H9 (cell line): Measurements from ENCODE around the gene FLG. TPM values are rescaled to one million over a fixed set of nuclear protein-coding genes. Genes with fewer than 3 reads are reported as not detected.
"Not testable (repeated sequence)": the region's sequence is repeated elsewhere in the genome, so short reads cannot be mapped to it uniquely, and the experiment has no call there.

Source experiments
- DNase-seq: peaks from one replicate; pipeline ENCODE4 v3.0.0-alpha.2; 2017
- H2AFZ ChIP-seq: one replicate; pipeline ENCODE4 v1.6.1; 2013; ENCODE audit warnings: mild to moderate bottlenecking, low read length, control low read depth, moderate library complexity
- H2AK5ac ChIP-seq: 2 replicates; pipeline ENCODE4 v1.6.1; 2013; ENCODE audit warnings: low read length, control low read depth, mixed read lengths; ENCODE audit not compliant: insufficient read length
- H2BK120ac ChIP-seq: one replicate; pipeline ENCODE4 v1.6.1; 2013; ENCODE audit warnings: low read depth, mild to moderate bottlenecking, low read length, control low read depth, inconsistent platforms; ENCODE audit not compliant: poor library complexity, severe bottlenecking
- H2BK12ac ChIP-seq: 2 replicates; pipeline ENCODE4 v1.6.1; 2013; ENCODE audit warnings: low read length, control low read depth, mixed read lengths, low read depth; ENCODE audit not compliant: insufficient read length
- H2BK15ac ChIP-seq: 2 replicates; pipeline ENCODE4 v1.6.1; 2013; ENCODE audit warnings: low read depth, low read length, control low read depth
- H2BK20ac ChIP-seq: one replicate; pipeline ENCODE4 v1.6.1; 2013; ENCODE audit warnings: low read depth, mild to moderate bottlenecking, low read length, control low read depth, inconsistent platforms; ENCODE audit not compliant: poor library complexity, severe bottlenecking
- H2BK5ac ChIP-seq: 2 replicates; pipeline ENCODE4 v1.6.1; 2013; ENCODE audit warnings: low read length, control low read depth, mixed read lengths; ENCODE audit not compliant: insufficient read length
- H3K14ac ChIP-seq: 2 replicates; pipeline ENCODE4 v1.6.1; 2013; ENCODE audit warnings: low read length, control low read depth; ENCODE audit not compliant: insufficient read depth
- H3K18ac ChIP-seq: 2 replicates; pipeline ENCODE4 v1.6.1; 2013; ENCODE audit warnings: low read depth, mild to moderate bottlenecking, mixed read lengths, low read length, control low read depth; ENCODE audit not compliant: insufficient read length
- H3K23ac ChIP-seq: 2 replicates; pipeline ENCODE4 v1.6.1; 2013; ENCODE audit warnings: low read length, control low read depth, mixed read lengths, low read depth; ENCODE audit not compliant: insufficient read length
- H3K23me2 ChIP-seq: 2 replicates; pipeline ENCODE4 v1.6.1; 2013; ENCODE audit warnings: low read depth, mild to moderate bottlenecking, mixed read lengths, low read length, control low read depth; ENCODE audit not compliant: insufficient read length, poor library complexity, severe bottlenecking
- H3K27ac ChIP-seq: 2 replicates; pipeline ENCODE4 v1.5.1; 2013; ENCODE audit warnings: low read length, control low read depth, mixed read lengths, low read depth; ENCODE audit not compliant: insufficient read length
- H3K27me3 ChIP-seq: 2 replicates; pipeline ENCODE4 v1.6.1; 2013; ENCODE audit warnings: low read length, control low read depth, inconsistent platforms; ENCODE audit not compliant: insufficient read depth
- H3K4ac ChIP-seq: 2 replicates; pipeline ENCODE4 v1.6.1; 2013; ENCODE audit warnings: low read depth, mild to moderate bottlenecking, control low read depth, inconsistent platforms, low read length, moderate library complexity
- H3K4me1 ChIP-seq: 2 replicates; pipeline ENCODE4 v1.6.1; 2013; ENCODE audit warnings: low read length, control low read depth, inconsistent platforms; ENCODE audit not compliant: insufficient read depth
- H3K4me2 ChIP-seq: 2 replicates; pipeline ENCODE4 v1.6.1; 2013; ENCODE audit warnings: low read length, control low read depth, mixed read lengths; ENCODE audit not compliant: insufficient read length, insufficient read depth
- H3K56ac ChIP-seq: 2 replicates; pipeline ENCODE4 v1.6.1; 2013; ENCODE audit warnings: low read depth, mild to moderate bottlenecking, mixed read lengths, low read length, control low read depth; ENCODE audit not compliant: insufficient read length
- H3K79me1 ChIP-seq: 2 replicates; pipeline ENCODE4 v1.6.1; 2013; ENCODE audit warnings: low read depth, mild to moderate bottlenecking, moderate library complexity, low read length, control low read depth, inconsistent platforms; ENCODE audit not compliant: insufficient read depth, poor library complexity, severe bottlenecking
- H3K79me2 ChIP-seq: 2 replicates; pipeline ENCODE4 v1.6.1; 2013; ENCODE audit warnings: low read length, control low read depth, inconsistent platforms; ENCODE audit not compliant: insufficient read depth
- H3K9ac ChIP-seq: 2 replicates; pipeline ENCODE4 v1.6.1; 2013; ENCODE audit warnings: low read length, control low read depth, mixed read lengths; ENCODE audit not compliant: insufficient read length; ENCODE audit errors: extremely low read depth
- H3K9me3 ChIP-seq: one replicate; pipeline ENCODE4 v1.6.1; 2013; ENCODE audit warnings: low read depth, low read length, inconsistent platforms; ENCODE audit not compliant: control insufficient read depth
- H3T11ph ChIP-seq: one replicate; pipeline ENCODE4 v1.6.1; 2013; ENCODE audit warnings: mild to moderate bottlenecking, low read length, control low read depth, inconsistent platforms
- H4K20me1 ChIP-seq: one replicate; pipeline ENCODE4 v1.6.1; 2013; ENCODE audit not compliant: control insufficient read depth, insufficient read length, insufficient read depth
- H4K5ac ChIP-seq: 2 replicates; pipeline ENCODE4 v1.6.1; 2013; ENCODE audit warnings: low read depth, mild to moderate bottlenecking, mixed read lengths, low read length, control low read depth; ENCODE audit not compliant: insufficient read length
- H4K8ac ChIP-seq: replicated peaks from 2 replicates; pipeline ENCODE4 v1.6.1; 2013; ENCODE audit warnings: low read length, control low read depth, mixed read lengths, low read depth; ENCODE audit not compliant: insufficient read length
- H4K91ac ChIP-seq: 2 replicates; pipeline ENCODE4 v1.6.1; 2013; ENCODE audit warnings: low read depth, mild to moderate bottlenecking, moderate library complexity, mixed read lengths, low read length, control low read depth; ENCODE audit not compliant: insufficient read length
- H3K27ac Mint-ChIP-seq, 3 experiments: 2 replicates in 2 of 3; 3 replicates in 1 of 3; pipeline ENCODE4 v1.8.0; 2020 to 2021; ENCODE audit warnings: mixed read lengths in 3 of 3, mild to moderate bottlenecking in 1 of 3, moderate library complexity in 1 of 3
- H3K27me3 Mint-ChIP-seq: 2 replicates; pipeline ENCODE4 v1.8.0; 2021; ENCODE audit warnings: low read depth, mild to moderate bottlenecking, moderate library complexity, mixed read lengths
- H3K36me3 Mint-ChIP-seq, 3 experiments: 2 replicates in 2 of 3; 3 replicates in 1 of 3; pipeline ENCODE4 v1.8.0; 2020 to 2021; ENCODE audit warnings: low read depth in 3 of 3, mixed read lengths in 3 of 3; ENCODE audit not compliant: insufficient read depth in 1 of 3
- H3K4me1 Mint-ChIP-seq, 2 experiments: 2 replicates each; pipeline ENCODE4 v1.8.0; 2020; ENCODE audit warnings: mixed read lengths in 2 of 2
- H3K4me3 Mint-ChIP-seq, 2 experiments: 2 replicates in 1 of 2; 3 replicates in 1 of 2; pipeline ENCODE4 v1.8.0; 2020 to 2021; ENCODE audit warnings: mild to moderate bottlenecking in 2 of 2, mixed read lengths in 2 of 2, moderate library complexity in 1 of 2
- H3K9me3 Mint-ChIP-seq, 2 experiments: 2 replicates in 1 of 2; 3 replicates in 1 of 2; pipeline ENCODE4 v1.8.0; 2020; ENCODE audit warnings: mild to moderate bottlenecking in 2 of 2, mixed read lengths in 2 of 2, moderate library complexity in 1 of 2
- WGBS: extraction: QIAGEN DNeasy Blood & Tissue Kit; methylation state at CpG from one replicate; pipeline ENCODE4 v1.1.7; 2013; ENCODE audit warnings: missing lambda C conversion rate, low lambda C conversion rate, mixed read lengths; ENCODE audit not compliant: insufficient read length; ENCODE audit errors: extremely low coverage; 5-methylcytosine and 5-hydroxymethylcytosine counted together
- total RNA-seq: library from RNA; stranded (reverse); gene quantifications from 2 replicates; pipeline ENCODE4 v1.2.1, GENCODE V29; 2021

Gene FLG
- total RNA-seq, 1 experiment from 2014 or later: not detected

GRCh38 chr1:152303139-152303872 is 21.7 kb downstream of the FLG start:
- not testable (repeated sequence) for H4K5ac ChIP-seq, H3K79me1 ChIP-seq, H2AK5ac ChIP-seq, H3K79me2 ChIP-seq, H4K20me1 ChIP-seq, H3K27me3 Mint-ChIP-seq, H3K4me3 Mint-ChIP-seq, H2BK120ac ChIP-seq, H3K27ac Mint-ChIP-seq, H2BK5ac ChIP-seq, H3K56ac ChIP-seq, H3K4me2 ChIP-seq, H3K18ac ChIP-seq, H3K27me3 ChIP-seq, H4K91ac ChIP-seq, H3K4me1 Mint-ChIP-seq, H2BK15ac ChIP-seq, H3K23me2 ChIP-seq, H3K4ac ChIP-seq, H3K14ac ChIP-seq, H2BK20ac ChIP-seq, H3K9ac ChIP-seq, H2BK12ac ChIP-seq, H3K23ac ChIP-seq, H3K27ac ChIP-seq, H3T11ph ChIP-seq, H4K8ac ChIP-seq, H3K4me1 ChIP-seq, DNase-seq, H2AFZ ChIP-seq
- WGBS: no CpG with 5 or more reads among the region's 25 CpGs
- H3K9me3 Mint-ChIP-seq: peaks cover 89 to 91% of the 10 kb centered on the region in 2 experiments
- peaks cover 60% of the 10 kb centered on the region for H3K9me3 ChIP-seq
- H3K36me3 Mint-ChIP-seq: peaks cover 16 to 44% (median 19%) of the 10 kb centered on the region in 3 experiments

- peaks cover 75 to 85% of the 10 kb centered on the region in 2 experiments for H3K9me3 Mint-ChIP-seq
- not testable (repeated sequence) for H3K9ac ChIP-seq
Observed at GRCh38 chr1:152256394-152256793, 68.6 kb downstream of the FLG start.

More at GRCh38 chr1:152256394-152256793, 68.6 kb downstream of the FLG start:
- not testable (repeated sequence) for H2BK12ac ChIP-seq, H4K91ac ChIP-seq, H2BK20ac ChIP-seq, H3K4me3 Mint-ChIP-seq, H3K27ac Mint-ChIP-seq, H4K20me1 ChIP-seq, H3K18ac ChIP-seq, H4K5ac ChIP-seq, H3K27me3 Mint-ChIP-seq, H3K27ac ChIP-seq, H2BK15ac ChIP-seq, H3K4ac ChIP-seq, H3K4me1 Mint-ChIP-seq, H3K23ac ChIP-seq, H3K23me2 ChIP-seq, H2BK120ac ChIP-seq, H3T11ph ChIP-seq, H2BK5ac ChIP-seq, H3K56ac ChIP-seq, H3K4me2 ChIP-seq, H3K14ac ChIP-seq, DNase-seq, H2AK5ac ChIP-seq, H3K79me2 ChIP-seq, H4K8ac ChIP-seq, H2AFZ ChIP-seq, H3K27me3 ChIP-seq, H3K4me1 ChIP-seq, H3K79me1 ChIP-seq
- WGBS: no CpG with 5 or more reads among the region's 21 CpGs
- peaks cover 0 to 15% (median 2%) of the 10 kb centered on the region in 3 experiments; a peak in 4 of 7 replicates for H3K36me3 Mint-ChIP-seq
- H3K9me3 ChIP-seq: peaks cover 46% of the 10 kb centered on the region
